Activated CD8-positive, alpha-beta memory T cell treated with anti-CD3 and anti-CD28 coated beads, Interleukin-2, amount 50 U/mL, for 24 hours (primary cell): ENCODE measurements around the gene TRH.
"Not testable (repeated sequence)": the region's sequence is repeated elsewhere in the genome, so short reads cannot be mapped to it uniquely, and the experiment has no call there.

Experiments used
- DNase-seq: peaks from one replicate; pipeline ENCODE4 v3.0.0-alpha.2; 2020; ENCODE audit errors: extremely low read depth

Gene TRH

DNA sequence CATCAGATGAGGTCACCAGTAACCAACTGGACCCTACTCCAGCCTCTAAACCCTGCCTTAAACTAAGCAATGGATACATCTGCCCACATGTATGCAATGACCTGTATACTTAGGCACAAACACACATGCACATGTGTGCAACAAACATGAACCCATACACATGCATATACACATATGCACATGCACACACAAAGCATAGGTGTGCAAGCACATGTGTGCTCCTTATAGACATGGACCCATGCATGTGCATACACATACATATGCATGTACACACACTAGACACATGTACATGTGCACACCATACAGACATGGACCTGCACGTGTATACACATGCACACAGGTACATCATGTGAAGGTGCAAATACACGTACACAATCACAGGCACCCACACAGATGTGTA is 8.6 kb upstream of the TRH start:
- DNase-seq, result no peak

DNA sequence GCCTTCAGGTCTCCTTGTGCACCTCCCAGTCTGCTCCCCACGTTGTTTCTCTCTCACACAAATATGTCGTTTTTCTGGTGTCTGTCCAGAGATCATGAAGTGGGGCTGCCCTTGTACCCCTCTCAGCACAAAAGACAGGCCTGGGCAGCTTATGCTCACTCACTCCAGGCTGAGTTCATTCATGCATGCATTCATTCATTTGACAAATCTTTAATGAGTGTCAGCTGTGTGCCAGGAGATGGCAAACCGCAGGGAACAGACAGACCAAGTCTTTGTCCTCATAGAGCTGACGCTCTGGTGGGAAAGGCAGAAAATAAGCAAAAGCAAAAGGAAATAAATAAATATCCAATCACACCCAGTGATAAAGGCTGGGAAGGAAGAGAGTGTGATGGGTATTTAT is 7.6 kb upstream of the TRH start:
- no peak for DNase-seq

DNA sequence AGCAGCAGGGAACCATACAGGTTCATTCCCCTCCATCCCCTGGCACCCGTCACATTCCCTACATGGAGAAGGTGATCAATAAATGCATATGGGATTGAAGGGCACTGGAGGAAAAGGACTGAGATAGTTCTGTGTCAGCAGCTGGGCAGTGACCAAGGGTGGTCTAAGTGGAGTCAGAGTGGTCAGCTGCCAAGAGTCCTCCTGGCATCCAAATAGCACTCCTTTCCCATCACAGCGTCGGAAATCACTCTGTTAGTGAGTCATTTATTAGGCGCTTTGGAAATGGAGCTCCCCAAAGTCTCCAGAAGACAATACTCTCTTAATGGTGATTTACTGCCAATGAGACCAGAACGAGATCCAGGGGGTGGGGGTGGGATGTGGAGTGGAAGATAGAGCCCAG is 6.8 kb upstream of the TRH start:
- DNase-seq, result no peak

DNA sequence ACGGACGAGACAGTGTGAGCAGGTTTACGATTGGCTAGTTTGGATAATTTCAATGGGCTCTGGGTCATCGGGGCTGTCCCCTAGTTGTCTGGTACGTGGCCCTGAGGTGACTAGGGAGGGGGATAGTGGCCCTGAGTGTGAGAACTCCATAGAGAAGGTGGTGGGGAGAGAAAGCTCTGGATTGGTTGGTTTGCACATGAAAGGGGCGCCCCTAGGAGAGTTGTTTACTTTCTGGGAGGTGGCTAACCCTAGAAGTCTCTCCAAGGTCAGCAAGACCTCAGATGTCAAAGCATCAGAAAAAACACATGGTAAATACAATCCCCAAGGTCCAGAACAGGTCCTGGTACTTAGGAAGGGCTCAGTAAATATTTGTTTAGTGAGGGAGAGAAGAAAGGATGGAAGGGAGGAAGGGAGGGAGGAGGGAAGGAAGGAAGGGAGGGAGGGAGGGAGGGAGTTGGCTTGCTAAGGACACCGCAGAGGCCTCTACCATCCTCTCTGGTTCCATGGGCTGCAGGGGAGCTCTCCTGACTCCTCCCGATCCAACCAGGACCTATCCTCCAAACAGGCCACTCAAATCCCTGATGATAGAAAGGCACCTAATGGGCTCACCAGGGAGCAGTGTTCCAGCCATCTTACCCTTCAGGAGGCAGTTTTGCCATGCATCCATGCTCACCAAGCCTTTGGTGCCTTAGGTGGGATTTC is 3.0 kb upstream of the TRH start:
- no peak for DNase-seq

DNA sequence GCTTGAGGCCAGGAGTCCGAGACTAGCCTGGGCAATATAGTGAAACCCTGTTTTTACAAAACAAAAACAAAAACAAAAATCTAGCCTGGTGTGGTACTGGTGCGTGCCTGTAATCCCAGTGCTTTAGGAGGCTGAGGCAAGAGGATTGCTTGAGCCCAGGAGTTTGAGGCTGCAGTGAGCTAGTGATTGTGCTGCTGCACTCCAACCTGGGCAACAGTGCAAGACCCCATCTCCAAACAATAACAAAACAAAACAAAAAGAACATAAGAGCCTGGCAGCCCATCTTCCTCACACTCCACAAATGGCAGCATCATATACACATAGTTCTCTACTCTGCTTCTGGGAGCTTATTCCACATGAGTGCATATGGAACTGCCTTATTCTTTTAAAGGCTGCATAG is 2.2 kb upstream of the TRH start:
- no peak for DNase-seq

DNA sequence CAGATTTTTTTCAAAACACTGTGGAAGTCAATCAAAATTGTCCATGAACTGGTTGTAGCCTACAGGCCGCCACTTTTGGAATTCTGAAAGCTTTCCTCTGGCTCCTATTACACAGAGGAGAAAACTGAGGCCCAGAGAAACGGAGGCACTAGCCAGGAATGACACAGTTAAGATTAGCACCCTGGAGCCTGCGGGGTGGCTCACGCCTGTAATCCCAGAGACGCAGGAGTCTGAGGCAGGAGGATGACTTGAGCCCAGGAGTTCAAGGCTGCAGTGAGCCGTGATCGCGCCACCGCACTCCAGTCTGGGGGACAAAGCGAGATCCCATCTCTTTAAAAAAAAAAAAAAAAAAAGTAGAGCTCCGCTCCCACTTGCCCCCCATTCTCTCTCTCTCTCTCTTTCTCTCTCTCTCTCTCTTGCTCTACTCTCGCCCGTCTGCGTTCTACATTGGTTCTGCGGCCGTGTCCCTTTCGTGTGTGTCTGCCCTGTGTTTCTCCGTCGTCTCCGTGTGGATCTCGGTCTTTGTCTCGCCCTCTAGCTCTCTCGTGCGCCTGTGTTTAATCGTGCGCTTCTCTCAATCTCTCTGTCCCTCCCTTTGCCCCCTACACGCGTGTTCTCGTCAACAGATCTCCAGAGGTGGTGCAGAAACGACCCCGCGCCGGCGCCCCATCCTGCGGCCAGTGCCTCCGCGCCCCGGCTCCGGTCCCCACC is 512 bp upstream of the TRH start:
- no peak for DNase-seq

DNA sequence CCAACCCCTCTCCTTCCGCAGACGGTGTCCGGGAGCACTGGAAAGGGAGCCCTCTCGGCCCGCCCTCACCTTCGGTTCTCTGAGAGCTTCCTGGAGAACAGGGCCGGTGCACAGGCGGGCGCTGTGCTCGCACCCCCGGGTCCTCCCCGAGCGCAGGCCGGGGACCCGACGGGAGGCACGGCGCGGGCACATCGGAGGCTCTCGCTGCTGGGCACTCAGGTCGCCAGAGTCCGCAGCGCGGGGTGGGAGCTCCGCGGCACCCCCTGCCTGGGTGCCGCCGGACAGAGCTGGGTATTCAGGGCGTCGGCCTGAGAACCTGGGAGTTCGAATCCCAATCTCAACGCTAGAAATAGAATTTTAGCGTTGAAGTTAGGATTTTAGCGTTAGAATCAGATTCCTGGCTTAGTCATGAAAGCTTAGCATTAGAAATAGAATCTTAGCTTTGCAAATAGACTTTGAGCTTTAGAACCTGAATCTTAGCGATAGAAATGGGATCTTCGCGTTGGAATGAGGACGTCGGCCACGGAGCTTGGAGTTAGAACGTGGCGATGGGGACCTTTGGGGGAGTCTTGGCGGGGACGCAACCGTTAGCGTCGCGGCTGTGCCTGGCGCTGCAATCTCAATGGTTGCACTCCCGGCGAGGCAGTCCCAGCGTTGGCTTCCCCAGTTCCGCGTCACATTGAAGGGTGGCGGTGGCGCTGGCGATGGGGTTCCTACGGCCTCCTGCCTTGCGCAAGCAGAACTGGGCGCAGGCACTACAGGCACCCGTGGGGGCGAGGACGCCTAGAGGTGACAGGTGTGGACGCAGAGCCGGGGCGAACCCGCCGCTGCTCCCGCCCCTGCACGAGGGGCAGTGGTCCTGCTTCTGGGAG is 549 bp downstream of the TRH start:
- no peak for DNase-seq

DNA sequence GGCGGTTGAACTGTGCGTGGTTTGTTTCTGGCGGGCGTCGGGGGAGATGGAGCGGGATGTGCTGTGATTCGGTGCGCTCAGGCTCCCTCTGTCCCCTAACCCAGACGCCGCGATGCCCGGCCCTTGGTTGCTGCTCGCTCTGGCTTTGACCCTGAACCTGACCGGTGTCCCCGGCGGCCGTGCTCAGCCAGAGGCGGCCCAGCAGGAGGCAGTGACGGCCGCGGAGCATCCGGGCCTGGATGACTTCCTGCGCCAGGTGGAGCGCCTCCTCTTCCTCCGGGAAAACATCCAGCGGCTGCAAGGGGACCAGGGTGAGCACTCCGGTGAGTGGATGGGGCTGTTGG is 1.2 kb downstream of the TRH start:
- no peak for DNase-seq

DNA sequence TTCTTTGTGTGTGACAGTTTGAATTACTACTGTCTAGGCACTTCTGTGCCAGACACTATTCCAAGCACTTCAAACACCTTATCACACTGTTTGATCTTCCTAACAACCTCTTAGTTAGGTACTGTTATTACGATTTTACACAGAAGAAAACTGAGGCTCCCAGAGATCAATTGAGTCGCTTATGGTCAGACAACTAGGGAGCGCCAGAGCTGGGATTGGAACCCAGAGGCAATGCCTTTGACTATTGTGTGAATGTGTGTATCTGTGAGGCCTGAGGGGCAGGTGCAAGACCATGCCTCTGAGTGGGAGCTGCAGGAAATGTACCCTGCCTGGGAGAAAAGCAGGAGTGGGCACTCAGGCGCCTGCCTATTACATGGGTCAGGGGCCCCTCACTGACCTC is 1.8 kb downstream of the TRH start:
- no peak for DNase-seq

DNA sequence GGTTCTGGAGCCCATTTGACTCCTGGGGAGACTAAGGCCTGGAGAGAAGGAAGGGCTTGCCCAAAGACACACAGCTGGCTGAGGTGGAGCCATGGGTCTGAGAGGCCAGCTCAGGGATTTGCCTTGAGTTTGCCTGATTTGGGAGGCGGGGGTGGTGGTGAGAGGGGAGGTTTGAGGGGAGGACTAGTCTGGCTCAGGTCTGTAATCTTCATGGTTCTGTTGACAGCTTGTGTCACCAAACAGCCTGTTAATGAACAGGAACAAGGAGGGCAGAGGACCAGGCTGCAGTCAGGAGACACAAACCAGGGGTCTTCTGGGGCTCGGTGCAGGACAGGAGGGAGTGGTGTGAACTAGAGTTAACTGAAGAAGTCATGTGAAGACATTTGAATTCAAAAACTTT is 3.6 kb downstream of the TRH start:
- no peak for DNase-seq

DNA sequence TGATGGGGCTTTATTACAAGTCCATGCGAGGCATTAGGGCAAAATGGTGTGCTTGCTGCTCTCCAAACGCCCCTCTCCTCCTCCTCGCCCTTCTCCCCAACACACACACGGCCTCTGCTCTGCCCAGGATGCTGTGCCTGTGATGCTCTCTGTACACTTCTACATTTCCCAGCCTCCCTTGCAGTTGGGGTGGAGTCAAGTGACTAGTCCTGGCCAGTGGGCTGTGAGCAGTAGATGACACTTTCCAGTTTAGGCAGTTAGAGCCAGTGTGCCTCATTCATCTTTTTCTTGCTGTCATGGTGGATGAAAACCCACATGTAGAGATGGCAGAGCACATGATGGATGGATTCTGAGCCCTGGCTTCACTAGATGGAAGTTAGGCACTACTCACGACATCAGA is 5.4 kb downstream of the TRH start:
- DNase-seq, result no peak

DNA sequence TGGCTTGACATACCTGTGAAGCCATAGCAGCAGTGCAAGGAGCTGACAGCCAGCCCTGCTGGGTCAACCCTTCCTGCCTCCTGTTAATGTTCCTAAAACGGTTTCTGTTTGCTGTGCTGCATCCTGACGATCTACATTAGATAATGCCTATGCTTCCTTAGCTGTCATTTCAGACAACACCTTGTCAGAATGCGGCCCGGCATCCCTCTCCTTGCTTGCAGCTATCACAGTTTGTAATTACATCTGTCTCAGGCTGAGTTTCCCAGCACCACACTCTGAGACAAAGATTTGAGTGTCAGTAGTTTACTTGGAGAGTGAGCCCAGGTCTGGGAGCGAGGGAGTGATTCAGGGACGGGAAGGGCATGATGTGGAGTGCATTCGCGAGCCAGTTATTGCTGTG is 9.0 kb downstream of the TRH start:
- no peak for DNase-seq

DNA sequence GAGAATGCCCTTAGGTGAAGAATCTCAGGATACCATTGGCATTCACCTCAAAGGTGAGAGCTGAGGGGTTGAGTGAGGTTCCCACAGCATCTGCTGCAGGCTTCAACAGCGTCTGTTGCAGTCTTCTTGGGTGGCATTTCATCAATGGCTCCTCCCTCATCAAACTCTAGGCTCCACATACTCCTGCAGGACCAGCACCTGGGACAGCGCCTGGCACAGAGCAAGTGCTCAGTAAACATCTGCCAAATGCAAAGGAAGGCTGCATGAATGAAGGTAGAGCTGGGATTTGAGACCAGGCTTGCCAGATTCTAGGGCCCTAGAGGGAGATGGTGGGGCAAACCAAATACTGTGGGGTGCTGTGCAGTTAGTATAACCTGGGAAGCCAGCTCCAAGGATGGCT is 9.6 kb downstream of the TRH start:
- no peak for DNase-seq

DNA sequence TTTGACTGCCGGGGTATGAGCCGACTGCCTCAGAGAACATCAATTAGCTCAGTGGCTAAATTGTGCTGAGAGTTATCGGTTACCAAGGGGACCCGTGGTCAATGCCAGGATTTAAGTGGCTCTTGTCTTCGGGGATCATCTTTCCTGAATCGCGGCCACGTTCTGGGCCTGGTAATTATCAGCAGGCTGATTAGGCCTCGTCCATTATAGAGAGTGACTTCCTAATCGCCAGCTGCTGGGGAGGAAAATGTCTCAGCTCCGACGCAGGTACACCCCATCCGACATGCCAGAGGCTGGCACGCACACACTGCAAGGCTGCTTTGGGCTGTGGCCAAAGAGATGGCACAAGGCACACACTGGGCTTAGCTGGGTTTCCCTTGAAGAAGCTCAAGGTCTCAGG is 10.6 kb downstream of the TRH start:
- no peak for DNase-seq

DNA sequence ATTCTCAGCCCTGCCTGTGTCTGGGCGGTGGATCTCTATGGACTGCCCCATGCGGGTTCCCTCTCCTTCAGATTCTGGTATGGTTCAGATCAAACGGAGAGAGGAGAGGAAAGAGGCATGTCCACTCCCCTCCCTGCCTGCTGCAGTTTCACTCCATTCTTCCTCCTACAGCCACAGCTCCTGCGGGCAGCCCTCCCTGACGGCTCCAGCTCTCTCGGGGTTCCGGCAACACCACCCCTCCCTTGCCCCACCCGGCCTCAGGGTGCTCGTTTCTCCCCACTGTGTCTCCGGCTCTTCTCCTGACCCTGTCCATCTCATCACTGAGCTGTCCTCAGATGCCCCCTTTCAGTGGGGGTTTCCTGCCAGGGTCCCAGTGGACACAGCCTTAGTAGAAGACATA is 13.9 kb downstream of the TRH start:
- no peak for DNase-seq

DNA sequence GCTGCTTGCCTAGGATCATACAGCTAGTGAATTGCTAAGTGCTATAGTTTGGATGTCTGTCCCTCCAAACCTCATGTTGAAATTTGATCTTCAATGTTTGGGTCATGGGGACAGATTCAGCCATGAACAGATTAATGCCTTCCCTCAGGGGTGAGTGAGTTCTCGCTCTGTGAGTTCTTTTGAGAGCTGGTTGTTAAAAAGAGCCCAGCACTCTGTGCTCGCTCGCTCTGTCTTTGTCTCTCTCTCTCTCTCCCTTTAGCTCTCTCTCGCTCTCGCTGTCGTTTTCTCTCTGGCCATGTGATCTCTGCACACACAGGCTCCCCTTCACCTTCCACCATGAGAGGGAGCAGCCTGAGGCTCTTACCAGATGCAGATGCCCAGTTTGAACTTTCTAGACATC is 14.9 kb downstream of the TRH start:
- DNase-seq, result no peak

DNA sequence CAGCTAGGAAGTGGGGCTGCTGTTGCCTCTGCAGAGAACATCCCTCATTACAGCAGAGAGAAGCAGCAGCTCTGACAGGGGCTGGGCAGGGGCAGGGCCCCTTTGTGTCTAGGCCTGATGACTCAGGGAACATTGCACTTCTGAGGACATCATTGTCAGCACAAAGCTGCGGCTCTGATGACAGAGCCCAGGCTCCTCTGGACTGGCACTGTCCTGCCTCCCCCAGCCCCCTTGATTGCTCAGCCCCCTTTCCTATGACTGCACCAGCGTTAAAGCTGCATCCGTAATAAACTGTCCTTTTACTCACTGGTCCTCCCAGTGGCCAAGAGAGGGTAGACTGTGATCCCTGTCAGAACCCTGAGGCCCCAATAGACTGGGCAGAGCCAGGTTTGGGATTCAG is 18.3 kb downstream of the TRH start:
- DNase-seq, result no peak

DNA sequence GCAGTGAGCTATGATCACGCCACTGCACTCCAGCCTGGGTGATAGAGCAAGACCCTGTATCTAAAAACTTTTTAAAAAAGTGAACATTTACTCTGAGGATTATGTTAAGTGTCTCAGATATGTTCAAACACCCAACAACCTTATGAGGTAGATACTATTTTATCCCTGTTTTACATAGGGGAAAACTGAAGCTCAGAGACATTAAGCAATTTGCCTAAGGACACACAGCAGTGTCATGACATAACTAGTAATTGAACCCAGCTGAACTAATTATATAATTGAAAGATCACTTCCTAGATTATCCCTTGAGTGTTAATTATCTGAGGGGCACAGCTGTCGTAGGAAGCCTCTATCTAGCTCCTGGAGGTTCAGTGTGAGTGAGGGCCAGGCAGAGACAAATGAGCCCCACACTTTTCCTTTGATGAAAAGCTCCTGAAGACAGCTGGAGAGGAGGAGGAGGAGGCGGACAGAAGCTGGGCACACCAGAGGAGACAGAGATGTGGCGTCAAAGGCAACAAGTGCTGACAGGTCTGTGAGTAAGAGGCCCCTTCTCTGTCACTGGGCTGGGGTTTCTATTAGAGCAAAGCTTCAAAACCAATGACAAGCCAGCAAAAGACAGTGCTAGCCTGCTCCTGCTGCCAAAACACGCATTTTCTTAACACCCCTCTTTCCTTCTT is 20.5 kb downstream of the TRH start:
- DNase-seq, result no peak

DNA sequence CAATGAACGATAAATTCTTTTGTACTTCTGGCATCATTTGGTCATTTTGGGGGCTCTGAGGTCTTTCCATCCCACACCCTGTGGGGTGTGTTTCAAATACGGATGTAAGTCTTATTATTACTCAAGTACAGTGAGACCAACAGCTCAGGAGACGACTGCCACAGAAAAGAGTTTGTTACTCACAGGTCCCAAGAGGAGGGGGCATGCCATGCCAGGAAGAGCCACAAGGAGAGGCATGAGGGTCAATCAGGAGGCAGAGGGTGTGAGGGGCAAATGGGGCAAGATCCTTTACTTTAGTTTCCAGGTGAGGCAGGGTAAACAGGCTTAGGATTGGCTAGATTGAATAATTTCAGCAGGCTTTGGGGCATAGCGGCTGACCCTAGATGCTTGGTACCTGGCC is 21.6 kb downstream of the TRH start:
- DNase-seq, result no peak

DNA sequence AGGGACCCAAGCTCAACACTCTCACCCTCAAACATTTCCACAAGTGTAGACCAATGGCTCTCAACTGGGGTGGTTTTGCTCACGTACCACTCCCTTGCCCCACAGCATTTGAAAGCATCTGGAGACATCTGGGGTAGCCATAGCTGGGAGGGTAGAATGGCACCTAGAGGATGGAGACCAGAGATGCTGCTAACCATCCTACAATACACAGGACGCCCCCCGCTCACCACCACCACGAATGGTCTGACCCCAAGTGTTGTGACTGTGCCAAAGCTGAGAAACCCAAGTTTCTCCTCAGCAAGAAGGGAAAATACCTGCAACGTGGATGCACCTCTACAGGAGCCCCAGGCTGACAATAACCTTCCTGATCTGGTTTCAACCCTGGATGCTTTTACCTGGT is 24.7 kb downstream of the TRH start:
- DNase-seq, result not testable (repeated sequence)

DNA sequence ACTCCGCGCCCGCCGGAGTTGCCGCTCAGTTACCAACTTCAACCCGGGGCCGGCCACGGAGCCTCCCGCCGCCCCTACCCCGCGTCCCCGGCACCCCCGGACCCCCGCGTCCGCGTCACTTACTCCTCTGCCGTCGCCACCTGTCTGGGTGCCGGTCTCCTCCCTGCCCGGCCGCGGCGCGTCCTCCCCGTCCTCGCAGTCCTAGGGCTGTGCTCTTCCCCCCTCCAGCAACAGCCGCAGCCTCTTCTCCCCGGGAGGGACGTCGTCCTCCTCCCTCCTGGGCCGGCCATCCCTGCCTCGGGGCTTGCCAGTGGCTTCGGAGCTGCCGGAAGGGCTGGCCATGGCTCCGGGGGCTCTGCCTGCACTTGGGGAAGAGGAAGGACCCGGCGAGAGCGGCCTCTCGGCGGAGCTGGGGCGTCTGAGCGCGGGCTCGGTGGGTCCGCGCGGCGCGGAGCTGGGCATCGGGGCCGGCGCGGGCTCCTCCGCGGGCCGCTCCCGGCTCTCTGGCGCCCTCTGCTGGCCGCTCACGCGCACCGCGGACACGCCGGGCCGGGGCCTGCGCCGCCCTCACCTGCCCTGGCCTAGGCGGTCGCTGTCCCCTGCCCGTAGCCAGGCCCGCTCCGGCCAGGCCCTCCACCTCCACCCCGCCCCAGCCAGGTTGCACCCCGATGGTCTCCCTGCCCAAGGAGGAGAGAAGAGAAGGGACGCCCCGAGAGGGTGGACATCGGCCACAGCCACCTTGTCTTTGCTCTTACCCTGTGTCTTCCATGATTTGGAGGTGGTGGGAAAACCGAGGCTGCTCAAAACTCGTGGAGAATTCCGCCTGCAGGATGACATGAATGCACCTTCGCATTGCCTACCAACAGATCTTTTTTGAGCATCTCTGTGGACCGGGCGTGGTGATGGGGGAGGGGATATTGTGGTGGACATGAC is 28.4 kb downstream of the TRH start:
- DNase-seq, result not testable (repeated sequence)
